Right renal cortex interstitium (tissue), 3 donors: ENCODE results near the gene TENM3. TPM values are rescaled to one million over a fixed set of nuclear protein-coding genes. Genes with fewer than 3 reads are reported as not detected.

Experiments used
- DNase-seq, 3 donors: peaks; one replicate each; pipeline ENCODE4 v3.0.0-alpha.2; 2013; ENCODE audit warnings: low read depth in 3 of 3, low spot score in 2 of 3
- polyA plus RNA-seq, 3 donors: library from polyadenylated mRNA; unstranded; fragments of 120-200 nt; gene quantifications; one replicate each; pipeline ENCODE4 v1.2.1, GENCODE V29; 2013; ENCODE audit not compliant: insufficient read length in 3 of 3

Gene TENM3
- polyA plus RNA-seq, 3 donors: 16.0 to 18.1 (median 17.7) TPM

GRCh38 chr4:182647646-182648300, 404.6 kb downstream of the TENM3 start:
- no peak for DNase-seq

GRCh38 chr4:182648766-182649165, 405.6 kb downstream of the TENM3 start:
- DNase-seq: no peak

- no peak for DNase-seq
These were observed 406.7 kb downstream of the TENM3 start for GRCh38 chr4:182649698-182650477.

GRCh38 chr4:182653596-182653995, 410.4 kb downstream of the TENM3 start:
- no peak for DNase-seq

- DNase-seq: no peak
These were observed 412.1 kb downstream of the TENM3 start for GRCh38 chr4:182655340-182655739.

GRCh38 chr4:182662551-182662950, 419.3 kb downstream of the TENM3 start:
- no peak for DNase-seq

- DNase-seq: no peak
These were observed 428.0 kb downstream of the TENM3 start for GRCh38 chr4:182671231-182671630.

GRCh38 chr4:182671749-182672148, 428.5 kb downstream of the TENM3 start:
- DNase-seq: no peak

GRCh38 chr4:182678590-182678989, 435.4 kb downstream of the TENM3 start:
- no peak for DNase-seq

GRCh38 chr4:182679533-182679932, 436.3 kb downstream of the TENM3 start:
- no peak for DNase-seq

- peak; percentile 5 to 40 (median 7) for DNase-seq
These were observed 437.0 kb downstream of the TENM3 start for GRCh38 chr4:182680234-182680653.

GRCh38 chr4:182683661-182684060, 440.5 kb downstream of the TENM3 start:
- DNase-seq: no peak

GRCh38 chr4:182684796-182685195, 441.6 kb downstream of the TENM3 start:
- DNase-seq: no peak

GRCh38 chr4:182688081-182688480, 444.9 kb downstream of the TENM3 start:
- no peak for DNase-seq

GRCh38 chr4:182694551-182694950, 451.3 kb downstream of the TENM3 start:
- DNase-seq: no peak

GRCh38 chr4:182695009-182695408, 451.8 kb downstream of the TENM3 start:
- no peak for DNase-seq

GRCh38 chr4:182695842-182696241, 452.6 kb downstream of the TENM3 start:
- DNase-seq: no peak

GRCh38 chr4:182697094-182697493, 453.9 kb downstream of the TENM3 start:
- no peak for DNase-seq

- DNase-seq: no peak
These were observed 455.0 kb downstream of the TENM3 start for GRCh38 chr4:182698212-182698611.

GRCh38 chr4:182699201-182699600, 456.0 kb downstream of the TENM3 start:
- no peak for DNase-seq

GRCh38 chr4:182699795-182700194, 456.6 kb downstream of the TENM3 start:
- no peak for DNase-seq
